HepG2 (cell line): ENCODE measurements around the gene TNFRSF6B. TPM values are rescaled to one million over a fixed set of nuclear protein-coding genes. Genes with fewer than 3 reads are reported as not detected.

Experiments used
- AFF4 ChIP-seq: sonication (generic); formaldehyde crosslinking; IDR thresholded peaks from 2 replicates; pipeline ENCODE4 v1.4.0; 2020; ENCODE audit warnings: missing genetic modification reagents
- BCLAF1 ChIP-seq: fragments of 450-650 bp; IDR thresholded peaks from 2 replicates; pipeline ENCODE4 v1.6.1; 2017; ENCODE audit warnings: mild to moderate bottlenecking
- DNMT3B ChIP-seq: conservative IDR thresholded peaks from 2 replicates; pipeline ENCODE4 v1.6.1; 2016; ENCODE audit warnings: missing biosample characterization, control low read depth
- DPF2 ChIP-seq: sonication (generic); formaldehyde crosslinking; IDR thresholded peaks from 2 replicates; pipeline ENCODE4 v1.4.0; 2020; ENCODE audit warnings: mild to moderate bottlenecking, low read depth, missing genetic modification reagents, borderline replicate concordance
- DR1 ChIP-seq: sonication (generic); formaldehyde crosslinking; IDR thresholded peaks from 2 replicates; pipeline ENCODE4 v1.8.0; 2021; ENCODE audit warnings: mild to moderate bottlenecking, missing genetic modification reagents, inconsistent platforms
- HMGA1 ChIP-seq: sonication (generic); formaldehyde crosslinking; conservative IDR thresholded peaks from 2 replicates; pipeline ENCODE4 v1.4.0; 2020; ENCODE audit warnings: missing genetic modification reagents
- MEIS2 ChIP-seq: sonication (generic); formaldehyde crosslinking; IDR thresholded peaks from 2 replicates; pipeline ENCODE4 v1.9.0; 2021; ENCODE audit warnings: mild to moderate bottlenecking, missing genetic modification reagents
- MYNN ChIP-seq: sonication (generic); formaldehyde crosslinking; IDR thresholded peaks from 2 replicates; pipeline ENCODE4 v1.4.0; 2020; ENCODE audit warnings: mild to moderate bottlenecking, low read depth, missing genetic modification reagents
- ZBTB3 ChIP-seq: sonication (generic); formaldehyde crosslinking; IDR thresholded peaks from 2 replicates; pipeline ENCODE4 v1.4.0; 2020; ENCODE audit warnings: low read depth, mild to moderate bottlenecking, moderate library complexity, missing genetic modification reagents, borderline replicate concordance
- ZNF143 ChIP-seq: sonication (generic); formaldehyde crosslinking; IDR thresholded peaks from 2 replicates; pipeline ENCODE4 v1.4.0; 2020; ENCODE audit warnings: missing genetic modification reagents
- ZNF496 ChIP-seq: sonication (generic); formaldehyde crosslinking; IDR thresholded peaks from 2 replicates; pipeline ENCODE4 v1.8.1; 2023; ENCODE audit warnings: mild to moderate bottlenecking, moderate library complexity, missing genetic modification reagents; ENCODE audit not compliant: insufficient replicate concordance
- ZNF720 ChIP-seq: sonication (generic); formaldehyde crosslinking; IDR thresholded peaks from 2 replicates; pipeline ENCODE4 v1.4.0; 2020; ENCODE audit warnings: missing genetic modification reagents
- ZNF790 ChIP-seq: sonication (generic); formaldehyde crosslinking; IDR thresholded peaks from 2 replicates; pipeline ENCODE4 v1.8.0; 2022; ENCODE audit warnings: missing genetic modification reagents, mild to moderate bottlenecking, borderline replicate concordance
- polyA plus RNA-seq, 8 experiments: library from polyadenylated mRNA; depleted of rRNA in 3 of 8; stranded (reverse) in 7 of 8; unstranded in 1 of 8; fragments of >200 nt; fragmentation: Illumina TruSeq in 4 of 8; extraction: Trizol in 4 of 8; gene quantifications; 2 replicates each; pipeline versions ENCODE4 v1.2.1 to v1.2.3, GENCODE V29; 2011 to 2016; ENCODE audit warnings: low read depth in 4 of 8, missing spikeins in 1 of 8, mixed read lengths in 1 of 8; ENCODE audit not compliant: insufficient read depth in 1 of 8
- total RNA-seq, 5 experiments: library from RNA; depleted of rRNA; stranded (reverse); fragments of >200 nt; fragmentation: Illumina TruSeq; extraction: Trizol; gene quantifications; 2 replicates each; pipeline ENCODE4 v1.2.3, GENCODE V29; 2016; ENCODE audit warnings: low read depth in 1 of 5

Gene TNFRSF6B
- total and polyA plus RNA-seq, 2 of the 13 experiments (the other 11 are each of a cell fraction or from before 2014, with no cell fraction given): 0.24 TPM; not detected in 1

- TF ChIP-seq AFF4 (CRISPR knock-in tag) (no peak), MYNN (CRISPR knock-in tag) (no peak), ZNF496 (CRISPR knock-in tag) (no peak), ZNF790 (CRISPR knock-in tag) (no peak), MEIS2 (CRISPR knock-in tag) (no peak), ZBTB3 (peak; percentile 73; the same call in 1 of the 2 replicates), DR1 (0 out of 2 replicates have a peak, but pooled peaks have one; percentile 43), BCLAF1 (no peak), HMGA1 (no peak), ZNF143 (CRISPR knock-in tag) (no peak), DNMT3B (CRISPR knock-in tag) (no peak), DPF2 (CRISPR knock-in tag) (peak; percentile 43; the same call in 1 of the 2 replicates), ZNF720 (CRISPR knock-in tag) (no peak)
Observed at GRCh38 chr20:63744574-63745423, 48.3 kb downstream of the TNFRSF6B start (continued).
